ENCODE results near the gene ARHGEF39.
"Not testable (repeated sequence)": the region's sequence is repeated elsewhere in the genome, so short reads cannot be mapped to it uniquely, and the experiment has no call there.

ARHGEF39 gene

GRCh38 chr9:35616681-35617459 is 48.1 kb downstream of the ARHGEF39 start:
- DNase-seq, result peak; percentile 70

GRCh38 chr9:35615981-35616680 is 48.9 kb downstream of the ARHGEF39 start:
- DNase-seq, result no peak

GRCh38 chr9:35612843-35613242 is 52.2 kb downstream of the ARHGEF39 start:
- no peak for DNase-seq

- not testable (repeated sequence) for DNase-seq
Measured at GRCh38 chr9:35612066-35612465, 52.9 kb downstream of the ARHGEF39 start.

GRCh38 chr9:35611230-35611797 is 53.7 kb downstream of the ARHGEF39 start:
- no peak for DNase-seq

GRCh38 chr9:35609820-35610163 is 55.2 kb downstream of the ARHGEF39 start:
- DNase-seq, result no peak
